IPS-20b (cell line): Measurements from ENCODE around the gene TMEM52B.

Experiments
- H3K27ac ChIP-seq: one replicate; pipeline ENCODE4 v1.5.1; 2013; ENCODE audit warnings: low read length
- H3K27me3 ChIP-seq: 2 replicates; pipeline ENCODE4 v1.6.1; 2013; ENCODE audit warnings: mild to moderate bottlenecking, low read length, inconsistent platforms; ENCODE audit not compliant: insufficient read depth
- H3K36me3 ChIP-seq: 2 replicates; pipeline ENCODE4 v1.6.1; 2013; ENCODE audit warnings: low read depth, mild to moderate bottlenecking, inconsistent platforms, low read length, moderate library complexity; ENCODE audit not compliant: insufficient read depth
- H3K4me1 ChIP-seq: 2 replicates; pipeline ENCODE4 v1.6.1; 2013; ENCODE audit warnings: mild to moderate bottlenecking, control low read depth, inconsistent platforms, low read length, moderate library complexity; ENCODE audit not compliant: insufficient read depth
- H3K4me3 ChIP-seq: 2 replicates; pipeline ENCODE4 v1.5.1; 2013; ENCODE audit warnings: mild to moderate bottlenecking, low read length, inconsistent platforms
- H3K9ac ChIP-seq: 2 replicates; pipeline ENCODE4 v1.6.1; 2013; ENCODE audit warnings: low read depth, mild to moderate bottlenecking, inconsistent platforms, low read length, moderate library complexity
- H3K9me3 ChIP-seq: 2 replicates; pipeline ENCODE4 v1.6.1; 2013; ENCODE audit warnings: mild to moderate bottlenecking, low read depth, low read length, inconsistent platforms; ENCODE audit not compliant: insufficient read depth

TMEM52B gene

GRCh38 chr12:10154145-10154496, 24.7 kb upstream of the TMEM52B start:
- H3K9ac ChIP-seq: peak overlapping the region; percentile 73; the same call in 1 of the 2 replicates
- H3K27ac ChIP-seq: no peak overlapping the region
- no peaks in the 10 kb centered on the region for H3K4me1 ChIP-seq
- no peaks in the 10 kb centered on the region for H3K9me3 ChIP-seq
- H3K4me3 ChIP-seq: peak overlapping the region; percentile 81
- H3K27me3 ChIP-seq: no peaks in the 10 kb centered on the region
- no peaks in the 10 kb centered on the region for H3K36me3 ChIP-seq

- Histone ChIP-seq H3K9me3 (no peaks in the 10 kb centered on the region), H3K4me1 (no peaks in the 10 kb centered on the region), H3K27me3 (no peaks in the 10 kb centered on the region), H3K9ac (no peak overlapping the region), H3K4me3 (no peak overlapping the region), H3K27ac (no peak overlapping the region), H3K36me3 (no peaks in the 10 kb centered on the region)
Observed at GRCh38 chr12:10155966-10156365, 22.9 kb upstream of the TMEM52B start.

GRCh38 chr12:10158406-10158805, 20.4 kb upstream of the TMEM52B start:
- Histone ChIP-seq H3K9ac (no peak overlapping the region), H3K4me3 (no peak overlapping the region), H3K9me3 (no peaks in the 10 kb centered on the region), H3K36me3 (no peaks in the 10 kb centered on the region), H3K27me3 (no peaks in the 10 kb centered on the region), H3K27ac (no peak overlapping the region), H3K4me1 (no peaks in the 10 kb centered on the region)

GRCh38 chr12:10159280-10159679, 19.6 kb upstream of the TMEM52B start:
- H3K9me3 ChIP-seq: no peaks in the 10 kb centered on the region
- no peak overlapping the region for H3K9ac ChIP-seq
- H3K27ac ChIP-seq: no peak overlapping the region
- H3K4me1 ChIP-seq: no peaks in the 10 kb centered on the region
- H3K27me3 ChIP-seq: no peaks in the 10 kb centered on the region
- no peaks in the 10 kb centered on the region for H3K36me3 ChIP-seq
- H3K4me3 ChIP-seq: no peak overlapping the region

GRCh38 chr12:10160617-10161385, 18.0 kb upstream of the TMEM52B start:
- no peaks in the 10 kb centered on the region for H3K36me3 ChIP-seq
- no peak overlapping the region for H3K4me3 ChIP-seq
- no peaks in the 10 kb centered on the region for H3K4me1 ChIP-seq
- no peaks in the 10 kb centered on the region for H3K9me3 ChIP-seq
- H3K27me3 ChIP-seq: no peaks in the 10 kb centered on the region
- H3K27ac ChIP-seq: no peak overlapping the region
- H3K9ac ChIP-seq: no peak overlapping the region

- no peaks in the 10 kb centered on the region for H3K4me1 ChIP-seq
- no peak overlapping the region for H3K9ac ChIP-seq
- H3K27me3 ChIP-seq: no peaks in the 10 kb centered on the region
- no peak overlapping the region for H3K27ac ChIP-seq
- H3K9me3 ChIP-seq: no peaks in the 10 kb centered on the region
- no peaks in the 10 kb centered on the region for H3K36me3 ChIP-seq
- H3K4me3 ChIP-seq: no peak overlapping the region
Observed at GRCh38 chr12:10163084-10163483, 15.7 kb upstream of the TMEM52B start.

- H3K27ac ChIP-seq: no peak overlapping the region
- H3K4me3 ChIP-seq: no peak overlapping the region
- H3K9me3 ChIP-seq: no peaks in the 10 kb centered on the region
- H3K27me3 ChIP-seq: no peaks in the 10 kb centered on the region
- no peaks in the 10 kb centered on the region for H3K4me1 ChIP-seq
- H3K36me3 ChIP-seq: no peaks in the 10 kb centered on the region
- H3K9ac ChIP-seq: no peak overlapping the region
Observed at GRCh38 chr12:10165421-10165820, 13.4 kb upstream of the TMEM52B start.

- Histone ChIP-seq H3K4me3 (no peak overlapping the region), H3K9ac (no peak overlapping the region), H3K36me3 (no peaks in the 10 kb centered on the region), H3K4me1 (no peaks in the 10 kb centered on the region), H3K27ac (no peak overlapping the region), H3K27me3 (no peaks in the 10 kb centered on the region), H3K9me3 (no peaks in the 10 kb centered on the region)
Observed at GRCh38 chr12:10167599-10167998, 11.2 kb upstream of the TMEM52B start.

GRCh38 chr12:10169104-10169503, 9.7 kb upstream of the TMEM52B start:
- H3K4me1 ChIP-seq: no peaks in the 10 kb centered on the region

GRCh38 chr12:10170216-10170615, 8.6 kb upstream of the TMEM52B start:
- H3K4me3 ChIP-seq: no peak overlapping the region
- H3K27me3 ChIP-seq: no peaks in the 10 kb centered on the region
- H3K4me1 ChIP-seq: no peaks in the 10 kb centered on the region
- no peak overlapping the region for H3K27ac ChIP-seq
- H3K36me3 ChIP-seq: no peaks in the 10 kb centered on the region
- no peak overlapping the region for H3K9ac ChIP-seq
- no peaks in the 10 kb centered on the region for H3K9me3 ChIP-seq

More at GRCh38 chr12:10169104-10169503, 9.7 kb upstream of the TMEM52B start:
- Histone ChIP-seq H3K9me3 (no peaks in the 10 kb centered on the region), H3K9ac (no peak overlapping the region), H3K27me3 (no peaks in the 10 kb centered on the region), H3K36me3 (no peaks in the 10 kb centered on the region), H3K4me3 (no peak overlapping the region), H3K27ac (no peak overlapping the region)

GRCh38 chr12:10171973-10172728, 6.7 kb upstream of the TMEM52B start, which contains the start of gene OLR1:
TSS of gene OLR1 (minus strand) at chr12:10172132. CDS start at chr12:10172077, 55 bp downstream.
- Histone ChIP-seq H3K4me1 (no peaks in the 10 kb centered on the region), H3K9ac (no peak within 1 kb of the TSS), H3K4me3 (no peak within 1 kb of the TSS), H3K36me3 (no peaks in the 10 kb centered on the region), H3K27me3 (no peaks in the 10 kb centered on the region), H3K9me3 (no peaks in the 10 kb centered on the region), H3K27ac (no peak within 1 kb of the TSS)
